Renal cortical epithelial cell (primary cell): ENCODE results near the gene CNGB1. TPM values are rescaled to one million over a fixed set of nuclear protein-coding genes. Genes with fewer than 3 reads are reported as not detected.
A peak's percentile ranks its signal among the peaks of the same experiment; 100 is the strongest.
"Not testable (repeated sequence)": the region's sequence is repeated elsewhere in the genome, so short reads cannot be mapped to it uniquely, and the experiment has no call there.

Source experiments
- DNase-seq: peaks from one replicate; pipeline ENCODE4 v3.0.0-alpha.2; 2011; ENCODE audit warnings: low read depth
- total RNA-seq: library from RNA; depleted of rRNA; stranded (reverse); fragments of >200 nt; gene quantifications from 2 replicates; pipeline ENCODE4 v1.2.3, GENCODE V29; 2014

CNGB1 gene
- total RNA-seq, 1 donor from 2014 or later: 0.60 TPM

GRCh38 chr16:57929250-57929649 is 41.7 kb downstream of the CNGB1 start:
- DNase-seq: no peak

- no peak for DNase-seq
Measured at GRCh38 chr16:57926041-57926440, 44.9 kb downstream of the CNGB1 start.

- DNase-seq: no peak
Measured at GRCh38 chr16:57925310-57925709, 45.6 kb downstream of the CNGB1 start.

- no peak for DNase-seq
Measured at GRCh38 chr16:57924514-57924913, 46.4 kb downstream of the CNGB1 start.

GRCh38 chr16:57923841-57924240 is 47.1 kb downstream of the CNGB1 start:
- DNase-seq: no peak

GRCh38 chr16:57923418-57923817 is 47.5 kb downstream of the CNGB1 start:
- DNase-seq: no peak

- no peak for DNase-seq
Measured at GRCh38 chr16:57920880-57921229, 50.1 kb downstream of the CNGB1 start.

GRCh38 chr16:57920215-57920879 is 50.6 kb downstream of the CNGB1 start:
- DNase-seq: no peak

GRCh38 chr16:57918994-57919393 is 51.9 kb downstream of the CNGB1 start:
- DNase-seq: no peak

GRCh38 chr16:57918444-57918843 is 52.5 kb downstream of the CNGB1 start:
- DNase-seq: no peak

GRCh38 chr16:57917929-57918328 is 53.0 kb downstream of the CNGB1 start:
- not testable (repeated sequence) for DNase-seq

- not testable (repeated sequence) for DNase-seq
Measured at GRCh38 chr16:57917489-57917888, 53.4 kb downstream of the CNGB1 start.

GRCh38 chr16:57916735-57917438 is 54.0 kb downstream of the CNGB1 start:
- peak; percentile 61 for DNase-seq

- DNase-seq: no peak
Measured at GRCh38 chr16:57915811-57916488, 55.0 kb downstream of the CNGB1 start.

- DNase-seq: no peak
Measured at GRCh38 chr16:57915267-57915666, 55.7 kb downstream of the CNGB1 start.

- no peak for DNase-seq
Measured at GRCh38 chr16:57914244-57915173, 56.4 kb downstream of the CNGB1 start.

- DNase-seq: no peak
Measured at GRCh38 chr16:57912529-57913260, 58.2 kb downstream of the CNGB1 start.

GRCh38 chr16:57911743-57912142 is 59.2 kb downstream of the CNGB1 start:
- no peak for DNase-seq

GRCh38 chr16:57910696-57911095 is 60.2 kb downstream of the CNGB1 start:
- DNase-seq: no peak

- no peak for DNase-seq
Measured at GRCh38 chr16:57908409-57908987, 62.4 kb downstream of the CNGB1 start.
